Peyer's patch (tissue), 4 donors: ENCODE results near the gene LRRC25. TPM values are rescaled to one million over a fixed set of nuclear protein-coding genes. Genes with fewer than 3 reads are reported as not detected.
"Not testable (repeated sequence)": the region's sequence is repeated elsewhere in the genome, so short reads cannot be mapped to it uniquely, and the experiment has no call there.

ENCODE experiments used
- DNase-seq, 3 donors: peaks; one replicate each; pipeline ENCODE4 v3.0.0-alpha.2; 2017 to 2019
- H3K27ac ChIP-seq, 4 donors: fragments of 200-600 bp; sonication (generic); one replicate each; pipeline ENCODE4 v1.5.1; 2016 to 2019
- H3K27me3 ChIP-seq, 2 donors: fragments of 200-600 bp; sonication (generic); one replicate each; pipeline ENCODE4 v1.5.1; 2019
- H3K36me3 ChIP-seq, 3 donors: fragments of 200-600 bp; sonication (generic); one replicate each; pipeline ENCODE4 v1.5.1; 2016 to 2019
- H3K4me1 ChIP-seq, 4 donors: fragments of 200-600 bp; sonication (generic); one replicate each; pipeline ENCODE4 v1.5.1; 2016 to 2019
- H3K4me3 ChIP-seq, 4 donors: fragments of 200-600 bp; sonication (generic); 1 replicate in 3 of 4; 2 replicates in 1 of 4; pipeline ENCODE4 v1.5.1; 2016 to 2019; ENCODE audit warnings: mild to moderate bottlenecking in 1 of 4
- H3K9me3 ChIP-seq, 4 donors: fragments of 200-600 bp; sonication (generic); one replicate each; pipeline ENCODE4 v1.5.1; 2016 to 2019; ENCODE audit warnings: mild to moderate bottlenecking in 1 of 4
- CTCF ChIP-seq, 6 experiments: fragments of 450-650 bp in 4 of 6; fragments of 200-600 bp in 2 of 6; sonication (generic) in 1 of 6; IDR thresholded peaks; one replicate each; pipeline ENCODE4 v1.5.1; 2017 to 2019; ENCODE audit warnings: antibody characterized with exemption in 6 of 6, mild to moderate bottlenecking in 3 of 6, moderate library complexity in 1 of 6
- POLR2A ChIP-seq, 2 donors: fragments of 450-650 bp; IDR thresholded peaks; one replicate each; pipeline ENCODE4 v1.5.1; 2017; ENCODE audit warnings: antibody characterized with exemption in 2 of 2, mild to moderate bottlenecking in 2 of 2, moderate library complexity in 2 of 2
- total RNA-seq, 4 donors: library from RNA; depleted of rRNA; stranded (reverse); fragments of >200 nt; gene quantifications; one replicate each; pipeline ENCODE4 v1.1.0, GENCODE V29; 2016

LRRC25 gene
- total RNA-seq, 4 donors from 2014 or later = 2.5 to 4.2 (median 3.6) TPM

- peaks cover 0 to 58% (median 0%) of the 10 kb centered on the region in 3 donors for H3K36me3 ChIP-seq
- no peak for DNase-seq
- peaks cover 0 to 22% (median 3%) of the 10 kb centered on the region in 4 donors for H3K4me1 ChIP-seq
Observed at GRCh38 chr19:18362934-18363542, 34.4 kb downstream of the LRRC25 start.

DNA sequence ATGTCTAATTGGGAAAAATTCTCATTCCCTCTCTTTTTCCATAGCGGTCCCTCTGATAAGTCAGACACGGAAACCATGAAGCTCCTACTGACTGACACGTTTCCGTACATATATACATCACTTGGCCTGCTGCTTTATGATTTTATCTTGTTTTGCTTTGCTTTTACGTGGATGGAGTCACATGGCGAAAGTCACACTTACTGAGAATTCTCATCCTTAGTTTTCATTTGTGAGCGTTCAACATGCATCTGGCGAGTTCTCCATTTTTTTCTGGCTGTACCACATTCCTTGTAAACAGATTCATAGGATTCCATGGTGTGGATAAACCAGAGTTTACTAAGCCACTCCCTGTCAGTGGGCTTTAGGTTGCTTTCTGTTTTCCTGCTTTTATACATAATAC lies 35.8 kb downstream of the LRRC25 start:
- peaks cover 0 to 71% (median 0%) of the 10 kb centered on the region in 3 donors for H3K36me3 ChIP-seq

More at GRCh38 chr19:18362934-18363542, 34.4 kb downstream of the LRRC25 start:
- Histone ChIP-seq H3K27ac (peak overlapping the region in 1 of 4 donors; percentile 34), H3K27me3 (no peaks in the 10 kb centered on the region), H3K4me3 (no peak overlapping the region), H3K9me3 (no peaks in the 10 kb centered on the region)
- TF ChIP-seq POLR2A (IDR thresholded peaks at IDR 0.05) (no peak), CTCF (IDR thresholded peaks at IDR 0.05) (no peak)

DNA sequence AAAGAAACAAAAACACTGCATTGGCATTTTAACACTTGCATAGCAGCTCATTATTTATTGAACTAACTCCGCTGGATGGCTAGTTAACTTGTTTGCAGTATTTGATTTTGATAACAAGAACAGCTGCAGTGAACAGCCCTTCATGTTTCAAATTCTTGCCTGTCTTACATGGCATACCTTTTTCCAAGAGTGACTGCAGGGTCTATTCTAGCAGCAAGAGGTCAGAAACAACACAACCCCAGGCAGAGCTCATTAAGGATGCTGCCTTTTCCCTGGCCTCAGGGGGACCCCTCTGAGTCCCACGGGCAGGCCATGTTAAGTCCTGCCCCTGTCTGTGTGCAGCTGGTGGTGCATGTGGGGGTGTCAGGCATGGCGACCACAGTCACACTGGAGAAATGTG lies 40.4 kb downstream of the LRRC25 start:
- Histone ChIP-seq H3K27ac (no peak overlapping the region), H3K4me3 (no peak overlapping the region), H3K9me3 (no peaks in the 10 kb centered on the region), H3K4me1 (no peaks in the 10 kb centered on the region), H3K27me3 (no peaks in the 10 kb centered on the region), H3K36me3 (peaks cover 0 to 69% (median 0%) of the 10 kb centered on the region in 3 donors)
- no peak for TF ChIP-seq POLR2A (IDR thresholded peaks at IDR 0.05)
- DNase-seq = no peak

More for the DNA sequence above, 35.8 kb downstream of the LRRC25 start:
- DNase-seq = no peak
- Histone ChIP-seq H3K27me3 (no peaks in the 10 kb centered on the region), H3K4me1 (peaks cover 0 to 22% (median 3%) of the 10 kb centered on the region in 4 donors), H3K9me3 (no peaks in the 10 kb centered on the region), H3K27ac (no peak overlapping the region), H3K4me3 (no peak overlapping the region)
- TF ChIP-seq CTCF (IDR thresholded peaks at IDR 0.05) (no peak), POLR2A (IDR thresholded peaks at IDR 0.05) (no peak)

DNA sequence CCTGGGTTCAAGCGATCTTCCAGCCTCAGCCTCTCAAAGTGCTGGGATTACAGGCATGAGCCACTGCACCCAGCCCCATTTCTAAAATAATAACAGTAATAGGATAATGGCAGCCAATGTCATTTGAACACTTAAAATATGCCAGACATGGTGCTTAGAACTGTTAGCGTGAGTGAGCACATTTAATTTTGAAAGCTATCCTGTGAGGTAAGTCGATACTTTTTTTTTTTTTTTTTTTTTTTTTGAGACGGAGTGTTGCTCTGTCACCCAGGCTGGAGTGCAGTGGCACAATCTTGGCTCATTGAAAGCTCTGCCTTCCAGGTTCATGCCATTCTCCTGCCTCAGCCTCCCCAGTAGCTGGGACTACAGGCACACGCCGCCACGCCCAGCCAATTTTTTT lies 42.7 kb downstream of the LRRC25 start:
- H3K27ac ChIP-seq, DNase-seq, H3K4me3 ChIP-seq, H3K4me1 ChIP-seq, H3K27me3 ChIP-seq, H3K9me3 ChIP-seq: not testable (repeated sequence)
- H3K36me3 ChIP-seq = peaks cover 0 to 57% (median 0%) of the 10 kb centered on the region in 3 donors

DNA sequence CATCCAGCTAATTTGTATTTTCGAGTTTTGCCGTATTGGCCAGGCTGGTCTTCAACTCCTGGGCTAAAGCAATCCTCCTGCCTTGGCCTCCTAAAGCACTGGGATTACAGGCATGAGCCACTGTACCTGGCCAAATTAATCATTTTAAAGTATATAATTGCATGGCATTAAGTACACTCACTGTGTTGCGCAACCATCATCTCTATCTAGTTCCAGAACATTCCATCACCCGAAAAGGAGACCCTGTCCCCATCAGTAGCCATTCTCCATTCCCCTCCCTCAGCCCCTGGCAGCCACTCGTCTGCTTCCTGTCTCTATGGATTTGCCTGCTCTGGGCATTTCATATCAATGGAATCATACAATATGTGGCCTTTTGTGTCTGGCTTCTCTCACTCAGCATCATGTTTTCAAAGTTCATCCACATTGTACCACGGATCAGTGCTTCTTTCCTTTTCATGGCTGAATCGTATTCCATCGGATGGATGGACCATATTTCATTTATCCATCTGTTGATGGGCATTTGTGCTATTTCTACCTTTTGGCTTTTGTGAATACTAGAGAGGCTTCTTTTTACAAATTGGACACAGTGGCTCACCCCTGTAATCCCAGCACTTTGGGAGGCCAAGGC lies 43.9 kb downstream of the LRRC25 start:
- H3K4me1 ChIP-seq = no peaks in the 10 kb centered on the region
- no peak overlapping the region for H3K4me3 ChIP-seq
- no peaks in the 10 kb centered on the region for H3K9me3 ChIP-seq
- H3K36me3 ChIP-seq = peaks cover 0 to 48% (median 0%) of the 10 kb centered on the region in 3 donors
- TF ChIP-seq POLR2A (IDR thresholded peaks at IDR 0.05) (no peak), CTCF (IDR thresholded peaks at IDR 0.05) (no peak)
- H3K27ac ChIP-seq = no peak overlapping the region
- H3K27me3 ChIP-seq = no peaks in the 10 kb centered on the region
- no peak for DNase-seq

DNA sequence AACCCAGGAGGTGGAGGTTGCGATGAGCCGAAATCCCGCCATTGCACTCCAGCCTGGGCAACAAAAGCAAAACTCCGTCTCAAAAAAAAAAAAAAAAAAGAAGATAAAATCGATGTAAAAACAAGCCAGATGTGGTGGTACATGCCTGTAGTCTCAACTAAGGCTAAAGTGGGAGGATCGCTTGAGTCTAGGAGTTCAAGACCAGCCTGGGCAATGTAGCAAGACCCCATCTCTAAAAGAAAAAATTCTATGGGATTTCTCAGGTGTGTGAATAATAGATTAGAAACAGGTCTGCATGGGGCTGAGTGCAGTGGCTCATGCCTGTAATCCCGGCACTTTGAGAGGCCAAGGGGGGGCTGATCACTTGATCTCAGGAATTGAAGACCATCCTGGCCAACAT lies 45.9 kb downstream of the LRRC25 start:
- no peak overlapping the region for H3K27ac ChIP-seq
- TF ChIP-seq CTCF (IDR thresholded peaks at IDR 0.05) = no peak
- no peak for TF ChIP-seq POLR2A (IDR thresholded peaks at IDR 0.05)
- peaks cover 0 to 37% (median 0%) of the 10 kb centered on the region in 3 donors for H3K36me3 ChIP-seq
- no peak overlapping the region for H3K4me3 ChIP-seq
- no peaks in the 10 kb centered on the region for H3K9me3 ChIP-seq
- no peaks in the 10 kb centered on the region for H3K27me3 ChIP-seq
- no peaks in the 10 kb centered on the region for H3K4me1 ChIP-seq
- DNase-seq = no peak
